Activated CD8-positive, alpha-beta T cell treated with anti-CD3 and anti-CD28 coated beads for 36 hours (primary cell): ENCODE data around the gene ST3GAL6. TPM values are rescaled to one million over a fixed set of nuclear protein-coding genes. Genes with fewer than 3 reads are reported as not detected.

Experiments
- ATAC-seq: fragments of 200-7000 bp; cut with Tn5 transposase; one replicate; pipeline ENCODE4 v1.10.0; 2021; ENCODE audit warnings: mild to moderate bottlenecking, moderate library complexity
- CTCF ChIA-PET: fragments of 350-600 bp; sonication (Branson Sonifier 250); formaldehyde crosslinking; loops from one replicate; lab custom pipeline; 2021; ENCODE audit warnings: antibody characterized with exemption; lab: Charles Lee
- POLR2A ChIA-PET: fragments of 350-600 bp; sonication (Branson Sonifier 250); formaldehyde crosslinking; loops from one replicate; lab custom pipeline; 2021; ENCODE audit warnings: antibody characterized with exemption; lab: Charles Lee
- DNase-seq: peaks from one replicate; pipeline ENCODE4 v3.0.0-alpha.2; 2020
- H3K27ac Mint-ChIP-seq: one replicate; pipeline ENCODE4 v1.8.0; 2021; ENCODE audit warnings: mild to moderate bottlenecking, mixed read lengths
- H3K27me3 Mint-ChIP-seq: one replicate; pipeline ENCODE4 v1.8.0; 2021; ENCODE audit warnings: mixed read lengths
- H3K36me3 Mint-ChIP-seq: one replicate; pipeline ENCODE4 v1.8.0; 2021; ENCODE audit warnings: low read depth, mixed read lengths
- H3K4me1 Mint-ChIP-seq: one replicate; pipeline ENCODE4 v1.8.0; 2021; ENCODE audit warnings: low read depth, mixed read lengths
- H3K4me3 Mint-ChIP-seq: one replicate; pipeline ENCODE4 v1.8.0; 2021; ENCODE audit warnings: mild to moderate bottlenecking, moderate library complexity, mixed read lengths
- H3K9me3 Mint-ChIP-seq: one replicate; pipeline ENCODE4 v1.8.0; 2021; ENCODE audit warnings: mixed read lengths
- CTCF ChIP-seq: fragments of 200-600 bp; IDR thresholded peaks from one replicate; pipeline ENCODE4 v1.8.0; 2022; ENCODE audit warnings: antibody characterized with exemption, mild to moderate bottlenecking
- intact Hi-C: fragments of 100-400 bp; cut with micrococcal nuclease; formaldehyde crosslinking; loops from one replicate; pipeline ENCODE4 v1.10.0; 2022
- total RNA-seq, 2 experiments: library from RNA; stranded (reverse); gene quantifications; one replicate each; pipeline ENCODE4 v1.2.3, GENCODE V29; 2021

Gene ST3GAL6
- total RNA-seq, 2 experiments from 2014 or later = not detected

GRCh38 chr3:98817547-98818041 is 54.5 kb downstream of the ST3GAL6 start:
- DNase-seq (no peak), ATAC-seq (peak; percentile 81)
- Mint-ChIP-seq H3K4me3 (no peak overlapping the region), H3K36me3 (no peaks in the 10 kb centered on the region), H3K27me3 (no peaks in the 10 kb centered on the region), H3K4me1 (no peaks in the 10 kb centered on the region), H3K27ac (no peak overlapping the region), H3K9me3 (no peaks in the 10 kb centered on the region)
- peak; percentile 76 for TF ChIP-seq CTCF
- intact Hi-C loops = loop anchor here (2.0 to 5.0 kb wide), 3 partner anchors 177 to 935 kb away; no protein-coding TSS in a partner anchor
- POLR2A ChIA-PET = no interaction called here
- CTCF ChIA-PET = interaction anchor here (0.6 to 8.9 kb wide), 23 partner anchors 8 to 939 kb away, joined by 3 to 98 read pairs (median 3); partner anchors contain the start of gene DCBLD2

- CTCF ChIA-PET = no interaction called here
- Mint-ChIP-seq H3K9me3 (no peaks in the 10 kb centered on the region), H3K36me3 (no peaks in the 10 kb centered on the region), H3K27ac (no peak overlapping the region), H3K4me3 (no peak overlapping the region), H3K4me1 (no peaks in the 10 kb centered on the region), H3K27me3 (no peaks in the 10 kb centered on the region)
- intact Hi-C loops = no loop called here
- no peak for TF ChIP-seq CTCF
- ATAC-seq (no peak), DNase-seq (no peak)
- POLR2A ChIA-PET = no interaction called here
These were observed 57.9 kb downstream of the ST3GAL6 start for GRCh38 chr3:98821063-98821462.

- Mint-ChIP-seq H3K27ac (no peak overlapping the region), H3K9me3 (no peaks in the 10 kb centered on the region), H3K4me1 (no peaks in the 10 kb centered on the region), H3K27me3 (no peaks in the 10 kb centered on the region), H3K36me3 (no peaks in the 10 kb centered on the region), H3K4me3 (no peak overlapping the region)
- ATAC-seq = no peak
- CTCF ChIA-PET = interaction anchor here (1.6 to 1.7 kb wide), 3 partner anchors 10 to 350 kb away, joined by 3 to 4 read pairs (median 4); no protein-coding TSS in a partner anchor
- POLR2A ChIA-PET = no interaction called here
- intact Hi-C loops = no loop called here
- DNase-seq = no peak
- TF ChIP-seq CTCF = no peak
These were observed 60.7 kb downstream of the ST3GAL6 start for GRCh38 chr3:98823791-98824190.

GRCh38 chr3:98824256-98824655 is 61.1 kb downstream of the ST3GAL6 start:
- DNase-seq = no peak
- Mint-ChIP-seq H3K9me3 (no peaks in the 10 kb centered on the region), H3K27me3 (no peaks in the 10 kb centered on the region), H3K4me1 (no peaks in the 10 kb centered on the region), H3K36me3 (no peaks in the 10 kb centered on the region), H3K4me3 (no peak overlapping the region), H3K27ac (no peak overlapping the region)
- no peak for ATAC-seq
- intact Hi-C loops = no loop called here
- CTCF ChIA-PET = interaction anchor here (1.6 to 1.7 kb wide), 3 partner anchors 11 to 349 kb away, joined by 3 to 4 read pairs (median 4); no protein-coding TSS in a partner anchor
- POLR2A ChIA-PET = no interaction called here
- no peak for TF ChIP-seq CTCF

GRCh38 chr3:98826126-98826525 is 63.0 kb downstream of the ST3GAL6 start:
- H3K9me3 Mint-ChIP-seq = no peaks in the 10 kb centered on the region
- DNase-seq (no peak), ATAC-seq (no peak)
- no peak for TF ChIP-seq CTCF
- no peak overlapping the region for H3K27ac Mint-ChIP-seq
- no peak overlapping the region for H3K4me3 Mint-ChIP-seq
- H3K36me3 Mint-ChIP-seq = no peaks in the 10 kb centered on the region
- no peaks in the 10 kb centered on the region for H3K4me1 Mint-ChIP-seq
- intact Hi-C loops = no loop called here
- CTCF ChIA-PET = interaction anchor here (0.9 to 1.0 kb wide), 2 partner anchors 9 kb away, joined by 4 read pairs; no protein-coding TSS in a partner anchor
- POLR2A ChIA-PET = interaction anchor here (0.6 kb wide), 1 partner anchor 14 kb away, joined by 4 read pairs; no protein-coding TSS in a partner anchor
- H3K27me3 Mint-ChIP-seq = no peaks in the 10 kb centered on the region
